Measurements from ENCODE around the gene ITCH. TPM values are rescaled to one million over a fixed set of nuclear protein-coding genes. Genes with fewer than 3 reads are reported as not detected.

Gene ITCH
- 66.6 and 83.2 TPM in 2 replicates for total RNA-seq

DNA sequence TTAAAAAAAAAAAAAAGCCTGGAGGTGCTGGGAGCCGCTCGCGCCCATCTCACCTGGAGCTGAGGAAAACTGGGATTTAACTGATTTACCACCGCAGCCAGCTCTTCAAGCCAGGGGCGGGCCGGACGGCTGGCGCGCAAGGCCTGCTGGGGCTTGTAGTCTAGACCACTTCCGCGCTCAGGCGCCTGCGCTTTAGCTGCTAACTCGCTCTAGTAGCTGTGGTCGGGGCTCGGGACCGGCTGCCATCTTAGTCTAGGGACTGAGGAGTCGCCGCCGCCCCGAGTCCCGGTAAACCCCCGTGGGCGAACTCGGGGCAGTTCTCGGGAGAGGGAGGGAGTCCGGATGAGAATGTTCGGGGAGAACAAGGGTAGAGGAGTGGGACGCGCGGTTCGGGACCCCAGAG, at the start of gene ITCH:
ITCH (plus strand) TSS at position 212 of the 403 bp plus-strand sequence. CDS start 30,539 bp downstream, outside the sequence.

DNA sequence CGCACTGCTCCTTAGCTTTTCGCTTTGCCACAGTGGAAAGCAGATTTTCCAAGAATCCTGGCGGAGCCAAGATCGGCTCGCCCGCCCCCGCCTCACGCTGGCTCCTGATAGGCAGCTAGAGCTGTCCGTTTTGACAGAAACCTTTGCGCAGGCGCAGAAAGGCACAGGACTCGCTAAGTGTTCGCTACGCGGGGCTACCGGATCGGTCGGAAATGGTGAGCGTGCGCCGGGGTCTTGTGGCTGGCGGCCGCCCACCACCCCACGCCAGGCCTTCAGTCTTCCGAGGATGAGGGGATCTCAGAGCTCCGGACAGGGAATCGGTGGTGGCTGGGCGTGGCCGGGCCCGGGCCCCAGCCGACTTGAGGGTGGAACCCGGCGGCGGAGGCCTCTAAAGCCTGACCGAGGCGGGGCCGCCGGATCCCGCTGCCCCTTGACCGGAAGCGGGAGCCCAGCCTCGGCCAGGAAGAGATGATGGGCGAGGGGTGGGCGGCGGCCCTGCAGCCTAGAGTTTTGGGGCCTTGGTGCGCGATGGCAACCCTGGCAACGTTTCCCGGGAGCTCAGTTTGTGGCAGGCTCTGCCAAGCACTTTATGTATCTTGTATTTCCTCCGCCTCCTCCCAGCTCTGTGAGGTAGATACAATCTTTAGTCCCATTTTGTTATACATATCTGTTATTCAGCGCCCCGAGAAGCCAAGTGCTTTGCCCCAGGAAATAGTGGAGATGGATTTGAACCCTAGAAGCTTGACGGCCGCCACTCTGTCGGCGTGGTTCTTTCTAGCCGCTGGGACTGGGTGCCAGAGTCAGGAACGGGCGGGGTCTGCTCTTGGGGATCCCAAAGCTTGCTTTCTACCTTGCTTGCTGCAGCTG, 153.4 kb downstream of the ITCH start, which contains the start of gene DYNLRB1:
DYNLRB1 (plus strand) TSS at position 176 of the 867 bp plus-strand sequence; CDS start at position 213, 37 bp downstream.

DNA sequence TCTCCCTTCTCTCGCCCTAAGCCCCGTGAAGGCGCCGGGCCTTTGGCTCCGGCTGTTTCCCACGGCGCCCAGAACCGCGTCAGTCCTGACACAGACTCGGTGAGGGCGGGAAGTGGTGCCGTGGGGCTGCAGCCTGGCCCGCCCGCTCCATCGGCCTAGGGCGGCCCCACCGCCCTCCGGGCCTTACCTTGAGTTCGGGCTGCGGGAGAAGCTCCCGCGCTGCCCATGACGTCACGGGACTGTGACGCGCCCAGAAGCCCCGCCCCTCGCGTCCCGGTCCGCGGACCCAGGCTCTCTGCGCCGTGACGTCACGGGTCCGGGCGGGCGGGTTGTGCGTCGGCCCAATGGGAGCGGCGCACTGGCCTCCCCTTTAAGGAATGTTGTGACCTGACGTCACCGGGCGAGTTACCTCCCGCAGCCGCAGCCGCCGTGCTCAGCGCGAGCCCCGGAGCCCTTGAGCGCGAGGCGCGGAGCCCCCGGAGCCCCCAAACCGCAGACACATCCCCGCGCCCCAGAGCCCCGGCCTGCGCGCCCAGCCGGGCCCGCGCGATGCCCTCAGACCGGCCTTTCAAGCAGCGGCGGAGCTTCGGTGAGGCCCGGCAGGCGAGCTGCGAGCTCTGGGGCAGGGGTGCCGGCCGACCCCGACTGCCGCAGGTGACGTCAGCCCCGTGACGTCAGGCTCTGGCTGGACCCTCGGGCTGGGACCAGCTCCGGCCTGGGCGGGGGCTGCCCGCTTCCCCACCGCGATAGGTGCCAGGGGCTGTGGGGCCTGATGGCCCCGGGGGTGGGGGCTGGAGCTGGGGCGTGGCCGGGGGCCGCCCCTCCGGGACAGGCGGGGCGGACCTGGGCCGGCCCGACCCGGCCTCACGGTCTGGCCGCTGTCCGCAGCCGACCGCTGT, 195.5 kb downstream of the ITCH start, which contains the start of gene MAP1LC3A:
MAP1LC3A (plus strand) TSS at position 399 of the 899 bp plus-strand sequence; CDS start at position 550, 151 bp downstream.

Other genes starting within 250 kb of the ITCH start
- not detected in 2 replicates for gene ASIP, start 121.8 kb upstream of the ITCH start, total RNA-seq
- gene AHCY, start 59.9 kb upstream of the ITCH start, total RNA-seq = 90.0 and 90.7 TPM in 2 replicates
- gene DYNLRB1, start 153.1 kb downstream of the ITCH start, total RNA-seq = 45.9 and 53.2 TPM in 2 replicates
- 17.4 and 21.1 TPM in 2 replicates for gene MAP1LC3A, start 195.4 kb downstream of the ITCH start, total RNA-seq

Data from smooth muscle cell of bladder (primary cell).